ENCODE results near the gene IFNA2.

Gene IFNA2

DNA sequence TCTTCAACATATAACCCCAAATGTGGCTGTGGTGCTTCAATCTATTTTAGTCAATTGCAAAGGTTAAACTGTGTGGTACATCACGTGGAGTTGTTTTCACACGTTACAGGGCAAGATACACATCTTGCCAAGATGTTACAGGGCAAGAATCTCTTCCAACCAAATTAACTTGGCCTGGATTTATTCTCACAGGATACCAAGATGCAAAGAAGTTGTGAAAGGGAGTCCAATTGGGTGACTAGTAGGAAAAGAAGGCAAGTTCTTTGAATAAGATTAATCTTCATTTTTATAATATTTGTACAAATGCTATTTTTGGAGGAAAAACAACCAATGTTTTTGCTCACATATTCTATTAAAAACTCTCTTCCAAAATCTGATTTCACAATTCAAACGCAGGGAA is 18.9 kb upstream of the IFNA2 start:
- H3K4me3 ChIP-seq (ENCODE audit: low read depth, low read length) = no peak overlapping the region
- DNase-seq (ENCODE audit: low read depth) = no peak
- TF ChIP-seq, protein P1, sequence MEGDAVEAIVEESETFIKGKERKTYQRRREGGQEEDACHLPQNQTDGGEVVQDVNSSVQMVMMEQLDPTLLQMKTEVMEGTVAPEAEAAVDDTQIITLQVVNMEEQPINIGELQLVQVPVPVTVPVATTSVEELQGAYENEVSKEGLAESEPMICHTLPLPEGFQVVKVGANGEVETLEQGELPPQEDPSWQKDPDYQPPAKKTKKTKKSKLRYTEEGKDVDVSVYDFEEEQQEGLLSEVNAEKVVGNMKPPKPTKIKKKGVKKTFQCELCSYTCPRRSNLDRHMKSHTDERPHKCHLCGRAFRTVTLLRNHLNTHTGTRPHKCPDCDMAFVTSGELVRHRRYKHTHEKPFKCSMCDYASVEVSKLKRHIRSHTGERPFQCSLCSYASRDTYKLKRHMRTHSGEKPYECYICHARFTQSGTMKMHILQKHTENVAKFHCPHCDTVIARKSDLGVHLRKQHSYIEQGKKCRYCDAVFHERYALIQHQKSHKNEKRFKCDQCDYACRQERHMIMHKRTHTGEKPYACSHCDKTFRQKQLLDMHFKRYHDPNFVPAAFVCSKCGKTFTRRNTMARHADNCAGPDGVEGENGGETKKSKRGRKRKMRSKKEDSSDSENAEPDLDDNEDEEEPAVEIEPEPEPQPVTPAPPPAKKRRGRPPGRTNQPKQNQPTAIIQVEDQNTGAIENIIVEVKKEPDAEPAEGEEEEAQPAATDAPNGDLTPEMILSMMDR (IDR thresholded peaks at IDR 0.05; ENCODE audit: insufficient read depth, low read depth, low read length, missing control alignments) = no peak

DNA sequence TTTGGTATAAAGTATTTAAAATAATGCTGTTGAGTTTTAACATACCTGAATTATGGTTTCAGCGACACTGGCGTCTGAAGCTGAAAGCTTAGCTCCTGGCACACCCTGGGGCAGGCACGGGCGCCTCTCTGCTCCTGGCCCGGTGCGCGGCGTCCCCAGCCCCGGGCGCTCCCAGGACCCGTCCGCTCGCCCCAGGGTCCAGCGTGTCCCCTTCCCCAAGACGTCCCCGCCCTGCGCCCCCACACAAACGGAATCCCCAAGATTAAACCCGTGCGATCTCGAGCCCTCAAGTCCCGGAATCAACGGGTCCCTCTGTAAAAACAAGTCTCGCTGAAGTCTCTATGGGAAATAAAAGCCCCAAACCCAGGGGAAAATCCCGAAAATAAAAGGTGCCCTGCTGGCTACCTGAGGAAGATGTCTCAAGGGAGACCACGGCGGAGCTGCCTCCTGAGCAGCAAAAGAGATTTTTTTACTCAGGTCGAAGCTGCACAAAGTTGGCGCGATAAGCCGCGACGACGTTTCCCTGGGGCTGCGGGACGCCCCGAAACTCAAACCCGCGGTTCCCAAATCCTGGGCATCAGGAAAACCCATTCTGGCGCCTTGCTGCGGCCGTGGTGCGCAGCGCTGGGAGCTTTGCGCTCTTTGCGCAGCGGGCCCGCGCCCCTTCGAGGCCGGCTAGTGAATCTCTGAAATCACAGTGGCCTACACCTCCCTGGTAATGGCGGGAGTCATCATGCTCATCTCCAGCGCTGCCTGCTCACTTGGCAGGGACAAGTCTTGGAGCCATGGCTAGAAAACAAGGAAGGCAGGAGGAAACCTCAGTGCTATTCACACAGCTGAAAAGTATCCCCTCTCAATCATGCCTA is 17.4 kb upstream of the IFNA2 start:
- DNase-seq (ENCODE audit: low read depth) = no peak
- H3K4me3 ChIP-seq (ENCODE audit: low read depth, low read length) = peak overlapping the region; percentile 52
- TF ChIP-seq, protein P1 (IDR thresholded peaks at IDR 0.05; ENCODE audit: insufficient read depth, low read depth, low read length, missing control alignments) = no peak

DNA sequence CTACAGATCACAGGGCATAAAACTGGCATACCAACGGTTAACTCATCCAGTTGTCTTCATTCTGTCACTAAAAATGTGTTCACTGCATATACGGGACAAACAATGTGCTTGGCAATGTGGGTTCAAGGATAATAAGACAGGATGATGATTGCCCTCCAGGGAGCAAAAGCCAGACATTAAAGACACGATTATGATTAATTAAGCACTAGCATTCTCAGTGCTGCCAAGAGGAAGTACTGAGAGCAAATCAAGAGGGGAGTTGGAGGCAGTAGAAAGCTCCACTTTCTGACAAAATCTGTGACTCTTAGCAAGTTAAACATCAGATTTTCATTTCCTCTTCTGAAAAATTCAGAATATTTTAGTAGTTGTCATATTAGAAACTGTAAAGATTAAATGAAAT is 14.8 kb upstream of the IFNA2 start:
- H3K4me3 ChIP-seq (ENCODE audit: low read depth, low read length) = no peak overlapping the region
- no peak for DNase-seq (ENCODE audit: low read depth)
- TF ChIP-seq, protein P1 (IDR thresholded peaks at IDR 0.05; ENCODE audit: insufficient read depth, low read depth, low read length, missing control alignments) = no peak

DNA sequence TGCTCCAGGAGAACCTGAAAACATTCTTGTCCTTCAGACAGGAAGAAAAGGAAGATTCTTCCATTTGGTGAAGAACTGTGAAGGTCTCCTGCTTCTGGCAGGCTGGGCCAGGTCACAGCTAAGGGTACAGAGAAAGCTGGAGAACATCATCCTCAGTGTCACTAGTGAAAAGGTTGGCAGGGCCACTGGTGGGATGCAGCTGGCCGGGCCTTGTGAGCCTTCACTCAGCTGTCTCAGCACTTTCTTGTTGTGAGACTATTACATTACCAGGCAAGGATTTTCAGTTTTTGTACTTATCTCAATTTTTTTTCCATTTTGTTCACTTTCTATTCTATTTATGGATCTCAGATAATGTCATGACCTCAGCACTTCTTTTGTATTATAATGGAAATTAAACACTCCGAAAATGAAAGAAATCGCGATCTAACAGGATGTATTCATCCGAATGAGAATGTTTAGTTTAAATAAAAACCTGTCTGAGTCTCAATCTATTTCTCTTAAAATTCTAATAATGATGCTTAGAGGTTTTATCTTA is 13.8 kb upstream of the IFNA2 start:
- no peak overlapping the region for H3K4me3 ChIP-seq (ENCODE audit: low read depth, low read length)
- TF ChIP-seq, protein P1 (IDR thresholded peaks at IDR 0.05; ENCODE audit: insufficient read depth, low read depth, low read length, missing control alignments) = no peak
- DNase-seq (ENCODE audit: low read depth) = no peak

DNA sequence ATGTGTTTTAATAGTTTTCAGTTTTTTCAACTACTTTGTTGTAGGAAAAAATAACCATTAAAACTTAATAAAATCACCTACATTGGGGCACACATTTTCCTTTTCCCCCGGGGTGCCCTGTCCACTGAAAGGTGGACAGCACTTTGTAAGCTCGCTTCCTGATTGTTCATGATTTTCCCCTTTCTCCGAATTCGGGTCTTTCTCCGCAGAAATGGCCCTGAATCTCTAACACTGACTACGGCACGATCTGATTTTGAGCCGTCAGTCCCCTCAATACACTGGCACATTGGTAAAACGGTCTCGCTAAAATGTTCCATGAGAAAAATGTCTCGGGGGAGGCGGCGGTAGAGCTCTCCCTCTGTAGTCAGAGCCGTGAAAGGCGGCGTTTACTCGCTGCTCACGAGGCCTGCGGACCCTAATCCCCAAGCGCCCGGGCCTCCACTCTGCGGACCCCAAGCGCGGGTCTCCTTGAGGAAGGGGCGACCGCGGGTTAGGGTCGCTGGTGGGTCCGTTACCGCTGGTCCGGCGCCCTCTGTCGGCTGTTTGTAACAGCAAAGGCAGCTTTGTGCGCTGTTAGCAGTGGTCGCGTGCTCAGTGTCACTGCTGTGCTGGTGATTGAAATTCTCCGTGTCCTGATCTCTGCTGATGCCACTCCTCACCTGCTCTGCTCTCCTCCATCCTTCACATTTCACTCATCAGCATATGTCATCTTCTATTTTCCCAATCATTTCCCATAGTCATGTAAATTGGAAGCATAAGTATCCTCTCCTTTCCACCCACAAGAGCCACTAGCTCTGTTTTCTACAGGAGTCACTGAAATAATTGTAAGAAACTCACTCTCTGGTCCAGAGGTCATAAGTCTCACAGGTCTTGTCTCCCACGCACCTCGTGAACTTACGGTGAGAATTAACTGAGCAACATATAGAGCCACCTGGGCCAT is 10.8 kb upstream of the IFNA2 start:
- peak; percentile 61 for DNase-seq (ENCODE audit: low read depth)
- H3K4me3 ChIP-seq (ENCODE audit: low read depth, low read length) = peak overlapping the region; percentile 73
- TF ChIP-seq, protein P1 (IDR thresholded peaks at IDR 0.05; ENCODE audit: insufficient read depth, low read depth, low read length, missing control alignments) = peak; percentile 95

DNA sequence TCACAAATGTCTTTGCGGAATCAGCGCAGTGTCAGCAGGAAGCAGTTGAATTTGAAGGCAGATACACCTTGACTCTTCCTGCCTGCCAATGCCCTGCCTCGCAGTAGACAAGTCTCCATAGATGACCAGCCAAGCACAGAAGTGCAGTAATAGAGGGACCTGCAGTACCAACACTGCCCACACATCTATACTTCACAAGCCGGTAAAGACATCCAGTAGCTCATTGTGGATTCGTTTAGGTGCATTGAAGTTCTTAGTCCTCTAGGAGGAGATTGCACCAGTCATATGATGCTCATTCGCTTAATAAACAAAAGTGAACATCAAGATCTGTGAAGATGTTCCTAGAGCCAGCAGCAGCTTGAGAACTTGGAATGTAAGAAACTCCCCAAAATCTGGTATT is 7.1 kb upstream of the IFNA2 start:
- H3K4me3 ChIP-seq (ENCODE audit: low read depth, low read length) = no peak overlapping the region
- DNase-seq (ENCODE audit: low read depth) = peak; percentile 68
- TF ChIP-seq, protein P1 (IDR thresholded peaks at IDR 0.05; ENCODE audit: insufficient read depth, low read depth, low read length, missing control alignments) = peak; percentile 24
